Measurements from ENCODE around the gene HPCAL1. TPM values are rescaled to one million over a fixed set of nuclear protein-coding genes. Genes with fewer than 3 reads are reported as not detected.
"Not testable (repeated sequence)": the region's sequence is repeated elsewhere in the genome, so short reads cannot be mapped to it uniquely, and the experiment has no call there.

The HPCAL1 gene
- total and polyA plus RNA-seq, 7 experiments from 2014 or later = 44.9 to 137 (median 89.2) TPM

GRCh38 chr2:10442469-10443126 lies 139.9 kb downstream of the HPCAL1 start:
- H3K27me3 Mint-ChIP-seq; H3K9me3 ChIP-seq (ENCODE audit: control insufficient read depth in 2 of 3, low read length in 3 of 3); POLR2A ChIA-PET; ATAC-seq; H3K9me3 Mint-ChIP-seq; H3K4me3 ChIP-seq (ENCODE audit: low read length); H3K27ac Mint-ChIP-seq; H3K4me3 Mint-ChIP-seq; H3K27ac ChIP-seq (ENCODE audit: low read depth, low read length); H3K27me3 ChIP-seq (ENCODE audit: control insufficient read depth in 2 of 2, insufficient read depth in 2 of 2, low read length in 2 of 2); DNase-seq: not testable (repeated sequence)
- H3K36me3 Mint-ChIP-seq = peaks cover 17 to 34% (median 18%) of the 10 kb centered on the region in 5 donors
- H3K4me1 Mint-ChIP-seq = peaks cover 2 to 33% (median 14%) of the 10 kb centered on the region in 7 donors
- peaks cover 25 to 54% (median 31%) of the 10 kb centered on the region in 3 experiments for H3K36me3 ChIP-seq (ENCODE audit: control insufficient read depth in 2 of 3, insufficient read depth in 3 of 3, low read length in 3 of 3)
- CTCF ChIA-PET = interaction anchor here (1.2 kb wide), 1 partner anchor 33 kb away, joined by 5 read pairs; no protein-coding TSS in a partner anchor
- intact Hi-C loops (cut with micrococcal nuclease) = loop anchor here in 1 of 2 donors (10.0 kb wide), 2 partner anchors 122 to 1018 kb away; partner anchors contain the start of genes CPSF3 and ITGB1BP1
- H3K4me1 ChIP-seq (ENCODE audit: control insufficient read depth in 2 of 2, insufficient read depth in 2 of 2, low read length in 2 of 2) = peaks cover 7 to 18% of the 10 kb centered on the region in 2 donors

GRCh38 chr2:10444463-10444862 lies 141.8 kb downstream of the HPCAL1 start:
- Histone ChIP-seq H3K27ac (ENCODE audit: low read depth, low read length) (no peak overlapping the region), H3K27me3 (ENCODE audit: control insufficient read depth in 2 of 2, insufficient read depth in 2 of 2, low read length in 2 of 2) (no peaks in the 10 kb centered on the region), H3K4me3 (ENCODE audit: low read length) (no peak overlapping the region), H3K36me3 (ENCODE audit: control insufficient read depth in 2 of 3, insufficient read depth in 3 of 3, low read length in 3 of 3) (peaks cover 25 to 53% (median 27%) of the 10 kb centered on the region in 3 experiments), H3K9me3 (ENCODE audit: control insufficient read depth in 2 of 3, low read length in 3 of 3) (no peaks in the 10 kb centered on the region), H3K4me1 (ENCODE audit: control insufficient read depth in 2 of 2, insufficient read depth in 2 of 2, low read length in 2 of 2) (peaks cover 8 to 26% of the 10 kb centered on the region in 2 donors)
- peak in 1 of 9 donors; percentile 60 for DNase-seq
- intact Hi-C loops (cut with micrococcal nuclease) = loop anchor here in 1 of 2 donors (10.0 kb wide), 2 partner anchors 120 to 1020 kb away; partner anchors contain the start of genes CPSF3 and ITGB1BP1
- H3K4me3 Mint-ChIP-seq = no peak overlapping the region
- POLR2A ChIA-PET = no interaction called here
- peak overlapping the region in 1 of 9 donors; percentile 51 for H3K27ac Mint-ChIP-seq
- no peak for ATAC-seq
- peaks cover 5 to 38% (median 18%) of the 10 kb centered on the region in 7 donors for H3K4me1 Mint-ChIP-seq
- no peaks in the 10 kb centered on the region for H3K9me3 Mint-ChIP-seq
- peaks cover 17 to 34% (median 18%) of the 10 kb centered on the region in 5 donors for H3K36me3 Mint-ChIP-seq
- no peaks in the 10 kb centered on the region for H3K27me3 Mint-ChIP-seq
- CTCF ChIA-PET = interaction anchor here (1.2 to 2.9 kb wide), 2 partner anchors 9 to 35 kb away, joined by 3 to 10 read pairs; no protein-coding TSS in a partner anchor

GRCh38 chr2:10446631-10447030 lies 143.9 kb downstream of the HPCAL1 start:
- intact Hi-C loops (cut with micrococcal nuclease) = loop anchor here (1.0 to 10.0 kb wide), 9 partner anchors 118 to 1764 kb away; partner anchors contain the start of genes GRHL1 (in 2 of the 2), CPSF3 (in 1 of the 2), IAH1 (in 1 of the 2) and ID2 (in 1 of the 2)
- Histone ChIP-seq H3K4me3 (ENCODE audit: low read length) (peak overlapping the region; percentile 19), H3K36me3 (ENCODE audit: control insufficient read depth in 2 of 3, insufficient read depth in 3 of 3, low read length in 3 of 3) (peaks cover 15 to 31% (median 19%) of the 10 kb centered on the region in 3 experiments), H3K9me3 (ENCODE audit: control insufficient read depth in 2 of 3, low read length in 3 of 3) (no peaks in the 10 kb centered on the region), H3K4me1 (ENCODE audit: control insufficient read depth in 2 of 2, insufficient read depth in 2 of 2, low read length in 2 of 2) (peaks cover 12 to 26% of the 10 kb centered on the region in 2 donors), H3K27ac (ENCODE audit: low read depth, low read length) (no peak overlapping the region), H3K27me3 (ENCODE audit: control insufficient read depth in 2 of 2, insufficient read depth in 2 of 2, low read length in 2 of 2) (no peaks in the 10 kb centered on the region)
- peak overlapping the region in 7 of 10 donors; percentile 46 to 86 (median 70) for H3K4me3 Mint-ChIP-seq
- no peak for ATAC-seq
- ChIA-PET CTCF (interaction anchor here (0.5 to 2.9 kb wide), 4 partner anchors 11 to 378 kb away, joined by 3 to 10 read pairs (median 6); no protein-coding TSS in a partner anchor), POLR2A (interaction anchor here (0.6 to 2.8 kb wide), 8 partner anchors 10 to 402 kb away, joined by 3 to 21 read pairs (median 4); partner anchors contain the start of gene HPCAL1)
- H3K36me3 Mint-ChIP-seq = peaks cover 13 to 29% (median 17%) of the 10 kb centered on the region in 5 donors
- DNase-seq = no peak
- H3K4me1 Mint-ChIP-seq = peaks cover 5 to 51% (median 22%) of the 10 kb centered on the region in 7 donors
- no peaks in the 10 kb centered on the region for H3K9me3 Mint-ChIP-seq
- H3K27me3 Mint-ChIP-seq = no peaks in the 10 kb centered on the region
- peak overlapping the region in 5 of 9 donors; percentile 14 to 88 (median 56) for H3K27ac Mint-ChIP-seq

GRCh38 chr2:10447300-10447894 lies 144.7 kb downstream of the HPCAL1 start:
- Mint-ChIP-seq H3K36me3 (peaks cover 9 to 21% (median 12%) of the 10 kb centered on the region in 5 donors), H3K27ac (peak overlapping the region; percentile 31 to 92 (median 82)), H3K27me3 (no peaks in the 10 kb centered on the region), H3K9me3 (no peaks in the 10 kb centered on the region), H3K4me1 (peaks cover 5 to 49% (median 22%) of the 10 kb centered on the region in 7 donors), H3K4me3 (peak overlapping the region; percentile 78 to 95 (median 86))
- H3K27ac ChIP-seq (ENCODE audit: low read depth, low read length) = peak overlapping the region; percentile 88
- H3K9me3 ChIP-seq (ENCODE audit: control insufficient read depth in 2 of 3, low read length in 3 of 3) = no peaks in the 10 kb centered on the region
- H3K4me3 ChIP-seq (ENCODE audit: low read length) = peak overlapping the region; percentile 53
- H3K27me3 ChIP-seq (ENCODE audit: control insufficient read depth in 2 of 2, insufficient read depth in 2 of 2, low read length in 2 of 2) = no peaks in the 10 kb centered on the region
- DNase-seq (no peak), ATAC-seq (no peak)
- H3K36me3 ChIP-seq (ENCODE audit: control insufficient read depth in 2 of 3, insufficient read depth in 3 of 3, low read length in 3 of 3) = peaks cover 7 to 24% (median 15%) of the 10 kb centered on the region in 3 experiments
- POLR2A ChIA-PET = interaction anchor here (0.6 to 2.8 kb wide), 18 partner anchors 9 to 898 kb away, joined by 3 to 21 read pairs (median 4); partner anchors contain the start of genes HPCAL1 and PDIA6
- intact Hi-C loops (cut with micrococcal nuclease) = loop anchor here (1.0 to 10.0 kb wide), 9 partner anchors 117 to 1765 kb away; partner anchors contain the start of genes GRHL1 (in 2 of the 2), CPSF3 (in 1 of the 2), IAH1 (in 1 of the 2) and ID2 (in 1 of the 2)
- CTCF ChIA-PET = interaction anchor here (0.5 to 1.6 kb wide), 8 partner anchors 12 to 379 kb away, joined by 3 to 9 read pairs (median 3); partner anchors contain the start of gene HPCAL1
- H3K4me1 ChIP-seq (ENCODE audit: control insufficient read depth in 2 of 2, insufficient read depth in 2 of 2, low read length in 2 of 2) = peaks cover 12 to 26% of the 10 kb centered on the region in 2 donors

DNA sequence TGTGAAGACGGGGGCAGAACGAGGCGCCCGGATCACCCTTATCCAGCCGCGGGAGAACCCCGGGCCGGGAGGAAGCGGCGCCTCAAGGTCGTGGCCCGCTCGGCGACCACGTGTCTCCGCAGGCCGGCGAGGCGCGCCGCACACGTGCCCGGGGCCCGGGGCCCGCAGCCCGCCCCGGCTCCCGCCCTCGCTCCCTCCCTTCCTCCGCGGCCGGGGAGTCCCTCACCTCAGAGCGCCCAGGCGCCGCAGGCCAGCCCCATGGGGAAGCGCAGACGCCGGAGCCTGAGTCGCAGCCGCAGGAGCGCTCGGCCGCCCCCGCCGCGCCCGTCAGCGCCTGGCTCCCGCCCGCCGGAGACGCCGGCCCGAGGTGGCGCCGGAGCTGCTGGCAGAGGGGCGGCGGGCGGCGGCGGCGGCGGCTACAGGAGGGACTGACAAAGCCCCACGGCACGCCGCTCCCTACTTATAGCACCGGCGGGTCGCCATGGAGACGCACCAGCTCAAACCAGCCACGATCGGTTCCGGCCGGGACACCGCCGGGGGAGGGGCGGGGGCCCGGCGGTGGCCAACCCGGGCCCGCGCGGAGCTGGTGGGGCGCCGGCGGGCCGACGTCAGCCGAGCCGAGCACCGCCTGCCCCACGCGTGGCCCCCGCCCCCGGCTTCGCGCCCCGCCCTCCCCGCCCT lies 145.3 kb downstream of the HPCAL1 start, which contains the start of gene ODC1:
Gene ODC1 (minus strand): TSS at position 433 of the 681 bp plus-strand sequence. CDS start 3,295 bp downstream, outside the sequence.
- H3K36me3 ChIP-seq (ENCODE audit: control insufficient read depth in 2 of 3, insufficient read depth in 3 of 3, low read length in 3 of 3) = peaks cover 5 to 17% (median 8%) of the 10 kb centered on the region in 3 experiments
- POLR2A ChIA-PET = interaction anchor here (0.6 to 2.8 kb wide), 19 partner anchors 8 to 898 kb away, joined by 3 to 21 read pairs (median 4); partner anchors contain the start of genes HPCAL1 and PDIA6
- Mint-ChIP-seq H3K4me3 (peak within 1 kb of the TSS; percentile 81 to 95 (median 86)), H3K36me3 (peaks cover 7 to 19% (median 12%) of the 10 kb centered on the region in 5 donors), H3K9me3 (no peaks in the 10 kb centered on the region), H3K4me1 (peaks cover 5 to 48% (median 22%) of the 10 kb centered on the region in 7 donors), H3K27me3 (no peaks in the 10 kb centered on the region), H3K27ac (peak within 1 kb of the TSS; percentile 76 to 94 (median 89))
- CTCF ChIA-PET = interaction anchor here (0.6 to 1.6 kb wide), 6 partner anchors 13 to 323 kb away, joined by 3 to 9 read pairs (median 4); partner anchors contain the start of gene HPCAL1
- DNase-seq (peak; percentile 96 to 99 (median 97)), ATAC-seq (peak; percentile 92)
- intact Hi-C loops (cut with micrococcal nuclease) = loop anchor here (1.0 to 10.0 kb wide), 20 partner anchors 39 to 1766 kb away; partner anchors contain the start of genes ADAM17 (in 2 of the 2), GRHL1 (in 2 of the 2), HPCAL1 (in 2 of the 2) and IAH1 (in 2 of the 2)
- H3K9me3 ChIP-seq (ENCODE audit: control insufficient read depth in 2 of 3, low read length in 3 of 3) = no peaks in the 10 kb centered on the region
- peaks cover 12 to 26% of the 10 kb centered on the region in 2 donors for H3K4me1 ChIP-seq (ENCODE audit: control insufficient read depth in 2 of 2, insufficient read depth in 2 of 2, low read length in 2 of 2)
- peak within 1 kb of the TSS; percentile 91 for H3K4me3 ChIP-seq (ENCODE audit: low read length)
- H3K27me3 ChIP-seq (ENCODE audit: control insufficient read depth in 2 of 2, insufficient read depth in 2 of 2, low read length in 2 of 2) = no peaks in the 10 kb centered on the region
- H3K27ac ChIP-seq (ENCODE audit: low read depth, low read length) = peak within 1 kb of the TSS; percentile 88
